ENCODE data around the gene ZRANB3.
"Not testable (repeated sequence)": the region's sequence is repeated elsewhere in the genome, so short reads cannot be mapped to it uniquely, and the experiment has no call there.

The ZRANB3 gene

GRCh38 chr2:135125940-135126339 is 405.1 kb downstream of the ZRANB3 start:
- no peaks in the 10 kb centered on the region for H3K36me3 ChIP-seq (ENCODE audit: control insufficient read depth, insufficient read depth, low read length)
- no peak overlapping the region for H3K27ac ChIP-seq (ENCODE audit: low read depth, low read length)

DNA sequence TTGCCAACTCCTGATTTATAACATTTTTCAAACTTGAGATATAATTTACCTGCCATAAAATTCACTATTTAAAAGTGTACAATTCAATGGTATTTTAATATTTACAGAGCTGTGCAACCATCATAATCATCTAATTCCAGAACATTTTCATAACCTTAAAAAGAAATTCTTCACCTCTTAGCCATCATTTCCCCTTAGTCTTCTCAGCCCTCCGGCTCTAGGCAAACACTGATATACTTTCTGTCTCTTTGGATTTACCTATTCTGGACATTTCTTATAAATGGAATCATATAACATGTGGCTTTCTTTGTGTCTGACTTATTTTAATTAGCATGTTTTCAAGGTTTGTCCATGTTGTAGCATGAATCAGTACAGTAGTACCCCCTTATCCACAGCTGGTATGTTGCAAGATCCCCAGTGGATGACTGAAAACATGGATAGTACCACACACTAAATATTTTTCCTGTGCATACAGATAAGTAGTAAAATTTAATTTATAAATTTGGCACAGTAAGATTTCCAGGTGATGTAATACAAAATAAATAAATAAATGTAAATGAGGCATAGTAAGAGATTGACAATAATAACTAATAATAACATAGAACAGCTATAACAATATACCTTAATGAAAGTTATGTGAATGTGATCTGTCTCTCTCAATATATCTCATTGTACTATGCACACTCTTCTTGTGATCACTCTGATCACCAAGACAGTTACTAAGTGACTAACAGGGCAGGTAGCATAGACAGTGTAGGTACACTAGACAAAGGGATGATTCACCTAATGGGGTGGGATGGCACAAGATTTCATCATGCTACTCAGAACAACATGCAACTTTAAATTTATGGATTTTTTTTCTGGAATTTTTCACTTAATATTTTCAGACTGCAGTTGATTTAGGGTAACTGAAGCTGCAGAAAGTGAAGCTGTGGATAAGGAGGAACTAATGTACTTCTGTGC is 405.8 kb downstream of the ZRANB3 start:
- H3K9ac ChIP-seq (ENCODE audit: low read length): no peak overlapping the region
- H3K27ac ChIP-seq (ENCODE audit: low read depth, low read length): no peak overlapping the region
- H3K4me1 ChIP-seq (ENCODE audit: control insufficient read depth, insufficient read depth, low read length): no peaks in the 10 kb centered on the region
- H3K36me3 ChIP-seq (ENCODE audit: control insufficient read depth, insufficient read depth, low read length): no peaks in the 10 kb centered on the region
- H3K4me3 ChIP-seq (ENCODE audit: low read length): no peak overlapping the region
- no peaks in the 10 kb centered on the region for H3K27me3 ChIP-seq (ENCODE audit: control insufficient read depth, insufficient read depth, low read length)

More at GRCh38 chr2:135125940-135126339, 405.1 kb downstream of the ZRANB3 start:
- Histone ChIP-seq H3K27me3 (ENCODE audit: control insufficient read depth, insufficient read depth, low read length) (no peaks in the 10 kb centered on the region), H3K9ac (ENCODE audit: low read length) (no peak overlapping the region), H3K4me3 (ENCODE audit: low read length) (no peak overlapping the region), H3K4me1 (ENCODE audit: control insufficient read depth, insufficient read depth, low read length) (no peaks in the 10 kb centered on the region)

- H3K27me3 ChIP-seq (ENCODE audit: control insufficient read depth, insufficient read depth, low read length); H3K36me3 ChIP-seq (ENCODE audit: control insufficient read depth, insufficient read depth, low read length); H3K27ac ChIP-seq (ENCODE audit: low read depth, low read length): not testable (repeated sequence)
These were observed 409.4 kb downstream of the ZRANB3 start for GRCh38 chr2:135121658-135122039.

DNA sequence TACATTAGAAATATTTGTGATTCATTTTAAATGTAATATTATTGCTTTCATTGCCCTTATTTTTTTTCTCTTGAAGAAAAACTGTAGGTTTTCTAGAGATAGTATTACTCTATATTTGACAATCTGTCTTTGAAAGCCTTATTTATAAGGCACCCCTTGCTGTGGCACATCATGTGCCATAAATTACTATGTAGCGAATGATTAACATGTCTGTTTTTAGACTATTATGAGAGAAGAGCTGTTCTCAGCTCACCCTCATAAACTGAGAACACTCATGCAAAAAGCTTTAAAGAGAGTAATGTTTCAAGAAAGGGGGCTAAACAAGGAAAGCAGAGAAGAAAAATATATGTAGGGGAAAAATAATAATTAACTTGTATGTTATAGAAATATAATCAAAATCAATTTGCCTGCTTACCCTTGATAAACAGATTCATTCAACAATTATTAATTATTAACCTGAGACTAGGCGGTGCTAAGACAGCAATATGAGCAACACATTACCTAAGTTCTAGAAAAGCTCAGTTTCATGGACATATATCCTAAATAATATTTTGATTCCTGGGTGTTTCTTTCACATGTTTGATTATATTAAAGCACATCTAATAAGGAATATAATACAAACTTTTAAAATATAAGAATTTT is 409.9 kb downstream of the ZRANB3 start:
- Histone ChIP-seq H3K4me3 (ENCODE audit: low read length) (no peak overlapping the region), H3K9ac (ENCODE audit: low read length) (no peak overlapping the region), H3K27me3 (ENCODE audit: control insufficient read depth, insufficient read depth, low read length) (no peaks in the 10 kb centered on the region), H3K36me3 (ENCODE audit: control insufficient read depth, insufficient read depth, low read length) (no peaks in the 10 kb centered on the region), H3K4me1 (ENCODE audit: control insufficient read depth, insufficient read depth, low read length) (no peaks in the 10 kb centered on the region), H3K27ac (ENCODE audit: low read depth, low read length) (no peak overlapping the region)

More at GRCh38 chr2:135121658-135122039, 409.4 kb downstream of the ZRANB3 start:
- not testable (repeated sequence) for H3K9ac ChIP-seq (ENCODE audit: low read length); H3K4me3 ChIP-seq (ENCODE audit: low read length); H3K4me1 ChIP-seq (ENCODE audit: control insufficient read depth, insufficient read depth, low read length)

GRCh38 chr2:135119582-135119981 is 411.4 kb downstream of the ZRANB3 start:
- H3K27me3 ChIP-seq (ENCODE audit: control insufficient read depth, insufficient read depth, low read length): no peaks in the 10 kb centered on the region
- no peak overlapping the region for H3K9ac ChIP-seq (ENCODE audit: low read length)
- H3K27ac ChIP-seq (ENCODE audit: low read depth, low read length): no peak overlapping the region
- no peaks in the 10 kb centered on the region for H3K4me1 ChIP-seq (ENCODE audit: control insufficient read depth, insufficient read depth, low read length)
- no peaks in the 10 kb centered on the region for H3K36me3 ChIP-seq (ENCODE audit: control insufficient read depth, insufficient read depth, low read length)
- no peak overlapping the region for H3K4me3 ChIP-seq (ENCODE audit: low read length)

DNA sequence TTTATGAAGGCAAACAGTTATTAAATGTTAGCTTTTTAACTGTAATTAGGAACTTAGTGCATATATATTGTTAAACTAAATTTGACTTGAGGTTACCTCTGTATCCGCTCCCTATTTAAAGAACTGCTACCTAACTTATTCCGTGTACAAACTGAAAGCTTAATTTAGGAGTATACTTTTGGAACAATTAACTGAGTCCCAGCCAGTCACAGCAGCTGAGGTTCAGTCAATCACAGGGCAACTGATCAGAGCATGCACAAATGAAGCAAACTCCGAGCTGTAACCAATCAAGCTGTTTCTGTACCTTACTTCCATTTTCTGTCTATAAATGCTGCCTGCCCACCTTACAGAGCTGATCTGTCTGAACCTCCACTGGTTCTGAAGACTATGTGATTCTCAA is 417.7 kb downstream of the ZRANB3 start:
- Histone ChIP-seq H3K27me3 (ENCODE audit: control insufficient read depth, insufficient read depth, low read length) (no peaks in the 10 kb centered on the region), H3K4me3 (ENCODE audit: low read length) (no peak overlapping the region), H3K36me3 (ENCODE audit: control insufficient read depth, insufficient read depth, low read length) (peaks cover 3% of the 10 kb centered on the region), H3K9ac (ENCODE audit: low read length) (no peak overlapping the region), H3K4me1 (ENCODE audit: control insufficient read depth, insufficient read depth, low read length) (no peaks in the 10 kb centered on the region), H3K27ac (ENCODE audit: low read depth, low read length) (no peak overlapping the region)

DNA sequence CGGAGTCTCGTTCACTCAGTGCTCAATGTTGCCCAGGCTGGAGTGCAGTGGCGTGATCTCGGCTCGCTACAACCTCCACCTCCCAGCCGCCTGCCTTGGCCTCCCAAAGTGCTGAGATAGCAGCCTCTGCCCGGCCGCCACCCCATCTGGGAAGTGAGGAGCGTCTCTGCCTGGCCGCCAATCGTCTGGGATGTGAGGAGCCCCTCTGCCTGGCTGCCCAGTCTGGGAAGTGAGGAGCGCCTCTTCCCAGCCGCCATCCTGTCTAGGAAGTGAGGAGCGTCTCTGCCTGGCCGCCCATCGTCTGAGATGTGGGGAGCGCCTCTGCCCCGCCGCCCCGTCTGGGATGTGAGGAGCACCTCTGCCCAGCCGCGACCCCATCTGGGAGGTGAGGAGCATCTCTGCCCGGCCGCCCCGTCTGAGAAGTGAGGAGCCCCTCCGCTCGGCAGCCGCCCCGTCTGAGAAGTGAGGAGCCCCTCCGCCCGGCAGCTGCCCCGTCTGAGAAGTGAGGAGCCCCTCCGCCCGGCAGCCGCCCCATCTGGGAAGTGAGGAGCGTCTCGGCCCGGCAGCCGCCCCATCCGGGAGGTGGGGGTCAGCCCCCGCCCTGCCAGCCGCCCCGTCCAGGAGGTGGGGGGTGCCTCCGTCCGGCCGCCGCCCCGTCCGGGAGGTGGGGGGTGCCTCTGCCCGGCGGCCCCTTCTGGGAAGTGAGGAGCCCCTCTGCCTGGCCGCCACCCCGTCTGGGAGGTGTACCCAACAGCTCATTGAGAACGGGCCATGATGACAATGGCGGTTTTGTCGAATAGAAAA is 425.3 kb downstream of the ZRANB3 start:
- H3K4me1 ChIP-seq (ENCODE audit: control insufficient read depth, insufficient read depth, low read length); H3K9ac ChIP-seq (ENCODE audit: low read length); H3K36me3 ChIP-seq (ENCODE audit: control insufficient read depth, insufficient read depth, low read length); H3K4me3 ChIP-seq (ENCODE audit: low read length); H3K27ac ChIP-seq (ENCODE audit: low read depth, low read length); H3K27me3 ChIP-seq (ENCODE audit: control insufficient read depth, insufficient read depth, low read length): not testable (repeated sequence)

GRCh38 chr2:135103843-135104242 is 427.2 kb downstream of the ZRANB3 start:
- no peaks in the 10 kb centered on the region for H3K27me3 ChIP-seq (ENCODE audit: control insufficient read depth, insufficient read depth, low read length)
- peaks cover 4% of the 10 kb centered on the region for H3K4me1 ChIP-seq (ENCODE audit: control insufficient read depth, insufficient read depth, low read length)
- no peak overlapping the region for H3K27ac ChIP-seq (ENCODE audit: low read depth, low read length)
- no peak overlapping the region for H3K9ac ChIP-seq (ENCODE audit: low read length)
- no peaks in the 10 kb centered on the region for H3K36me3 ChIP-seq (ENCODE audit: control insufficient read depth, insufficient read depth, low read length)
- H3K4me3 ChIP-seq (ENCODE audit: low read length): no peak overlapping the region

DNA sequence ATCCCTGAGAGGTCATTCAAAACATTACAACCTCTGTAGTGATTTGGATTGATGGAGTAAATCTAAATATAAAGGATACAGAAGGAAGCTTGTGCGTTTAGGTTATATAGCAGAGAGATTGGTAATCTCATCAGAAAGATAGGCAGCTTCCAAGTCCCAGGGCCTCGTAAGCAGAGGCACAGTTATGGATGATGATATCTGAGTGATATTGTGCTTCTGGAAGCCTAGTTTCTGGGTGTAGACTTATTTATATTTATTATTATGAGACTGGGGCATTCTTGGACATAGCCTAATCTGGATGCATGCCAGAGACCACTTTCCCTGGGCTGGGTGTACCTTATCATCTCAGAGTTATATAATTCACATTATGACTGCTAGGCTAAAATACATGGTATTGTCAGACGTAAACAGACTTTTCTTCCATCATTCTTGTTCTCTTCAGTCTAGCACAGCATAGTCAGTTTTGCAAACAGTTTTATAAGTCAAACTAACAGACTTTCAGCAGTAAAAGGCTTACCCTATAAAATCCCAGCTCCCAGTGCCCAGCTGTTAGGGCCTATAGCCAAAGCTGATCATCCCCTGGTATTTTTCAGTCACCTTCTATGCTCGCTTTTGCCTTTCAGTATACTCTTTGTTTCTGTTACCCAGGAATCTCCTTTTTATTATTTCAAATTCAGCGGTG is 431.1 kb downstream of the ZRANB3 start:
- Histone ChIP-seq H3K27ac (ENCODE audit: low read depth, low read length) (no peak overlapping the region), H3K4me3 (ENCODE audit: low read length) (no peak overlapping the region), H3K9ac (ENCODE audit: low read length) (no peak overlapping the region), H3K36me3 (ENCODE audit: control insufficient read depth, insufficient read depth, low read length) (no peaks in the 10 kb centered on the region), H3K27me3 (ENCODE audit: control insufficient read depth, insufficient read depth, low read length) (no peaks in the 10 kb centered on the region), H3K4me1 (ENCODE audit: control insufficient read depth, insufficient read depth, low read length) (peaks cover 4% of the 10 kb centered on the region)

GRCh38 chr2:135097532-135098231 is 433.3 kb downstream of the ZRANB3 start:
- H3K27ac ChIP-seq (ENCODE audit: low read depth, low read length): no peak overlapping the region
- no peak overlapping the region for H3K4me3 ChIP-seq (ENCODE audit: low read length)
- no peaks in the 10 kb centered on the region for H3K36me3 ChIP-seq (ENCODE audit: control insufficient read depth, insufficient read depth, low read length)
- H3K9ac ChIP-seq (ENCODE audit: low read length): no peak overlapping the region
- peaks cover 4% of the 10 kb centered on the region for H3K4me1 ChIP-seq (ENCODE audit: control insufficient read depth, insufficient read depth, low read length)
- H3K27me3 ChIP-seq (ENCODE audit: control insufficient read depth, insufficient read depth, low read length): no peaks in the 10 kb centered on the region

DNA sequence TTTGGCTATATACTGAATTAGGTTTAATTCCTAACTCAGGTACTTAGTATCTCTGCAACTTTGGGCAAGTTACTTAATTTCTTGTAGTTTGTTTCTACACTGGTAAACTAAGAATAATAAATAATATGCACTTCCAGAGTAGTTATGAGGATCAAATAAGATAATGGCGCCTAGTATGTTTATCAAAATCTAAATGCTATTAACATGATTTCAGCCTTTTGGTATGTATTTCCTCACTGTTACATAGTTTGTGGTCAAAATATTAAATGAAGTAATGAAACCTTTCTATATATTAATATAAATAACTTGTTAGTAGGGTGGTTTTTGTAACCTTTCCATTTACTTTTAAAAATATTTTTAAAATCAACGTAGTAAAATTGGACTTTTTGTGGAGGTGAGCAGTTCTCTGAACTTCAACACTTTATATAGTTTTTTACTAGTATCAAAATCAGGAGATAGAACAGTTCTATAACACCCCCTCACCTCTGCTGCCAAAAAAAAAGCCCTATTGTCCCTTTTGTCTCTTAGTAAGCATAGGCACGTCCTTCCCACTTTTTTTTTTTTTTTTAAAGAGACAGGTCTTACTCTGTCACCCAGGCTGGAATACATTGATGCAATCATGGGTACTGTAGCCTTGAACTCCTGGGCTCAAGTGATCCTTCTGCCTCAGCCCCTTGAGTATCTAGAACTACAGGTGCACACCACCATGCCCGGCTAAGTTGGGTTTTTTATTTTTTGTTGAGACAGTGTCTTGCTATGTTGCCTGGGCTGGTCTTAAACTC is 434.2 kb downstream of the ZRANB3 start:
- peaks cover 4% of the 10 kb centered on the region for H3K4me1 ChIP-seq (ENCODE audit: control insufficient read depth, insufficient read depth, low read length)
- H3K27ac ChIP-seq (ENCODE audit: low read depth, low read length): no peak overlapping the region
- no peaks in the 10 kb centered on the region for H3K36me3 ChIP-seq (ENCODE audit: control insufficient read depth, insufficient read depth, low read length)
- no peak overlapping the region for H3K9ac ChIP-seq (ENCODE audit: low read length)
- H3K4me3 ChIP-seq (ENCODE audit: low read length): no peak overlapping the region
- no peaks in the 10 kb centered on the region for H3K27me3 ChIP-seq (ENCODE audit: control insufficient read depth, insufficient read depth, low read length)

Measured in rectal smooth muscle tissue (tissue), 1 donor.